Coronary artery (tissue), 2 donors: Measurements from ENCODE around the gene NIPAL3.

ENCODE experiments used
- DNase-seq: peaks from one replicate; pipeline ENCODE4 v3.0.0-alpha.2; 2017; ENCODE audit warnings: low spot score
- H3K27ac ChIP-seq, 2 donors: fragments of 200-600 bp; sonication (generic); one replicate each; pipeline ENCODE4 v1.5.1; 2016 to 2019
- H3K4me3 ChIP-seq: fragments of 200-600 bp; sonication (generic); 2 replicates; pipeline ENCODE4 v1.5.1; 2016; ENCODE audit warnings: mild to moderate bottlenecking, moderate library complexity
- CTCF ChIP-seq: fragments of 200-600 bp; sonication (generic); IDR thresholded peaks from one replicate; pipeline ENCODE4 v1.5.1; 2019; ENCODE audit warnings: antibody characterized with exemption

Gene NIPAL3

GRCh38 chr1:24476571-24476970, 61.0 kb downstream of the NIPAL3 start:
- TF ChIP-seq CTCF = no peak
- Histone ChIP-seq H3K27ac (no peak overlapping the region), H3K4me3 (no peak overlapping the region)
- DNase-seq = no peak

GRCh38 chr1:24477309-24477708, 61.7 kb downstream of the NIPAL3 start:
- TF ChIP-seq CTCF = no peak
- no peak for DNase-seq
- Histone ChIP-seq H3K4me3 (no peak overlapping the region), H3K27ac (no peak overlapping the region)

- Histone ChIP-seq H3K4me3 (no peak overlapping the region), H3K27ac (no peak overlapping the region)
- no peak for TF ChIP-seq CTCF
- DNase-seq = no peak
Observed at GRCh38 chr1:24481101-24481500, 65.5 kb downstream of the NIPAL3 start.

- TF ChIP-seq CTCF = no peak
- no peak overlapping the region for H3K27ac ChIP-seq
Observed at GRCh38 chr1:24481843-24482610, 66.4 kb downstream of the NIPAL3 start.

GRCh38 chr1:24483441-24483840, 67.8 kb downstream of the NIPAL3 start:
- Histone ChIP-seq H3K4me3 (no peak overlapping the region), H3K27ac (no peak overlapping the region)
- DNase-seq = no peak
- no peak for TF ChIP-seq CTCF

More at GRCh38 chr1:24481843-24482610, 66.4 kb downstream of the NIPAL3 start:
- no peak overlapping the region for H3K4me3 ChIP-seq
- DNase-seq = no peak

- Histone ChIP-seq H3K27ac (no peak overlapping the region), H3K4me3 (no peak overlapping the region)
- TF ChIP-seq CTCF = no peak
- DNase-seq = no peak
Observed at GRCh38 chr1:24484199-24484598, 68.6 kb downstream of the NIPAL3 start.

GRCh38 chr1:24486331-24487065, 70.9 kb downstream of the NIPAL3 start:
- DNase-seq = no peak
- no peak for TF ChIP-seq CTCF
- Histone ChIP-seq H3K4me3 (no peak overlapping the region), H3K27ac (no peak overlapping the region)
